ENCODE measurements around the gene OLA1.

Gene OLA1

DNA sequence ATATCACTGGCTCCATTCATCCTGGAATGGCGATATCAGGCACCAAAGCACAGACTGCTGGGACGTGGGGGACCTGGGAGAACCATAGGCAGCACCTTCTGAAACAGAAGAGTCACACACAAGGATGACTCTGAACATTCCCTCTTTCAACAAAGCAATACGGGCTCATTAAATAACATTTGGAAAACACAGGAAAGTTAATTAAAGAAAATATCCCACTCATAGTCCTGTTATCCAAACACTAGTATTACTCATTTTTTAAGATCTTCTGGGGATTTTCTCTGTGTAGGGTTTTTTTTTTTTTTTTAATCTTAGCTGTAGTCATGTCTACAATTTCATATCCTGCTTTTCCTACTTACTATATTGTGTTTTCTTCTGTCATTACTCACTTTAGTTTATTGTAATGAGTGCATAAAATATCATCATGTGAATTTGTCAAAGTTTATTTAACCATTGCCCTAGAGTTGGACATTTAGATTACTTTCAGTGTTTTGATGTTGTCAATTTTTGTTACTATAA is 213.2 kb downstream of the OLA1 start:
- no peak for DNase-seq (ENCODE audit: low spot score)

DNA sequence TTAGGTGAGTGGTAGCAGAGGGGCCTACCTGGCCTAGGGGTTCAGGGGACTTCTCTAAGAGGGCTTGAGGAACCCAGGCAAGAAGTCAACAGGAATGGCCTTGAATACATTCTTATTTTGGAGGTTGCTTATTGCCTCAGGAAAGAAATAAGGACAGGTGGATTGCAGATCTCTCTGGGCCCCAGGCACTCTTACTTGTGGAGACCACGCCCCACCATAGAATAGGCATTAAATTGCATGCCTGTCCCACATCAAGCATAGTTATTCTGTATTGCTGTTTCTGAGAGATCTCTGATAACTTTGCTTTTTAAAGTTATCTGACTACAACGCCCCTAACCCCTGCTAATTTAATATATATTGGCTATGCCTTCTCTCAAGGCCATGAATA is 215.2 kb downstream of the OLA1 start:
- DNase-seq (ENCODE audit: low spot score), result no peak

DNA sequence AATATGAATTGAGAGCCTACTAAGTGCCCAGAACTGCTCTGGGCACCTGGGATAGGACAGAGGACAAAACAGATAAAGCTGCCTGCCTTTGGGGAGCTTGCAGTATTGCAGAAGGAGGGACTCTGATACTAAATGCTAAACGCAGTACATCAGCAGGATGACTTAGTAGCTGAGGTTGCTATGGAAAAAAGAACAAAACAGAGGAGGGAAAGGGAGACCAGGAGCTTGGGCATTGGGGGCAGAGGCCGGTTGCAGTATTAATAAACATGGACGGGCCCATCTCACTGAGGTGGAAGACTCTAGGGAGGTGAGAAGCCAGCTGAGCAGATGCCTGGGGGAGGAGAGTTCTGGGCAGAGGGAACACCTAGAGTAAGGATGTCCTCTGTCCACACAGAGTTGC is 217.1 kb downstream of the OLA1 start:
- DNase-seq (ENCODE audit: low spot score), result no peak

DNA sequence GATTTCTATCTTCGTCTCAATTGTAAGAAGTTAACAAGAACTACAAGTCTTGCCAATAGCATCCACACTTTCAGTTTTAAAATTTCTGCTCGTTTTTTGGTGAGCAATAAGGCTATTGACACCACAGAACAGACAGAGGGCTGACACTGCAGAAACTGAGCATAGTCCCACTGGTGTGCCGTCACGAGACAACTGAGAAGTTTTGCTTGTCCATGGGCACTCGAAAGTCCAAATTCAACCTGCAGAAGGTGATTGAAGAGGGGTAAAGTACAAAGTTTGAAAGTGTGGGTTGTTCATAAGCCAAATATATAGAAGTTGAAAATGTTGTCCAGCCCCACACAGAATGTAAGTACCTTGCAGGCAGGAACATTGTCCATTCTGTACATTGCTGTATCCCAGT is 219.4 kb downstream of the OLA1 start:
- no peak for DNase-seq (ENCODE audit: low spot score)

DNA sequence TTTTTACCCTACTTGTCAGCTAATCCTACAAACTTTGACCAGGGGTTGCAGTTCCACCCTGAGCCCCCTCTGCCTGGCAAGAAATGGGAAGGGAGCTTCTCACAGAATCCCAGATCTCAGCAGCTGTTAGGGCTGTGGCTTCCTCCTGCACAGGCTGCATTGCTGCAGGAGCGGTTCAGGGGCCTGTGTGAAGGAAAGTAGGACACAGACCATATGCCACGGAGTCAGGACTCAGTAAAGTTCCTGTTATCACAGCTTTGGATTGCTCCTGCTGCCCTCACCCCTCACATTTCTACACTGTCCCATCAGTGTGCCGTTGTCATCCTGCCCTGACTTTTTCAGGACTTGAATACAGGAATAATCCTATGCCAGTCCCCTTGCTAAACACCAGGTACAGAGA is 220.4 kb downstream of the OLA1 start:
- DNase-seq (ENCODE audit: low spot score), result no peak

GRCh38 chr2:174026122-174026845 is 222.0 kb downstream of the OLA1 start:
- DNase-seq (ENCODE audit: low spot score), result no peak

GRCh38 chr2:174025271-174026121 is 222.8 kb downstream of the OLA1 start:
- no peak for DNase-seq (ENCODE audit: low spot score)

- no peak for DNase-seq (ENCODE audit: low spot score)
Observed at GRCh38 chr2:174024524-174025270, 223.6 kb downstream of the OLA1 start.

- DNase-seq (ENCODE audit: low spot score), result no peak
Observed at GRCh38 chr2:174023591-174024523, 224.5 kb downstream of the OLA1 start.
